ENCODE results near the gene STAU1.

Gene STAU1

DNA sequence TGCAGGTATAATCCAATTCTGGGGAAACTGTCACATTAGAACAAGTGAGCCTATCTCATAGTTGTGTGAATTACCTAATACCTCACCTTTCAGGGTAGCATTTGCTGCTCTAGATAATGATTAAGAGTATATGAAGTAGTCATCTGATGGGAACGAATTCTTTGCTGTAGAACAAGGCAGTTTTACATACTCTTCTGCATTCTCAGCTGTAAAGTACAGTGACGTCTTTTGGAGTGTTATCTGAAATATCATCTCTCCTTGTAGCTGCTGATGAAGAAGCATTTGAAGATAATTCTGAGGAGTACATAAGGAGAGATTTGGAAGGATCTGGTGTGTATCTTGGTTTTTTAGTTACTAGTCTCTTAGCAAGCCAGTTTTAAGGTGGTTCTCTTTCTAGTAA is 113.6 kb downstream of the STAU1 start:
- DNase-seq (ENCODE audit: low read depth in 2 of 2) = no peak
